GM19324 (cell line): ENCODE results near the gene BRD7.

Experiments
- ATAC-seq: cut with Tn5 transposase; IDR thresholded peaks from one replicate; pipeline ENCODE4 v1.9.1; 2021; ENCODE audit warnings: mild to moderate bottlenecking, moderate library complexity; ENCODE audit not compliant: unreplicated experiment, low FRiP score

The BRD7 gene

DNA sequence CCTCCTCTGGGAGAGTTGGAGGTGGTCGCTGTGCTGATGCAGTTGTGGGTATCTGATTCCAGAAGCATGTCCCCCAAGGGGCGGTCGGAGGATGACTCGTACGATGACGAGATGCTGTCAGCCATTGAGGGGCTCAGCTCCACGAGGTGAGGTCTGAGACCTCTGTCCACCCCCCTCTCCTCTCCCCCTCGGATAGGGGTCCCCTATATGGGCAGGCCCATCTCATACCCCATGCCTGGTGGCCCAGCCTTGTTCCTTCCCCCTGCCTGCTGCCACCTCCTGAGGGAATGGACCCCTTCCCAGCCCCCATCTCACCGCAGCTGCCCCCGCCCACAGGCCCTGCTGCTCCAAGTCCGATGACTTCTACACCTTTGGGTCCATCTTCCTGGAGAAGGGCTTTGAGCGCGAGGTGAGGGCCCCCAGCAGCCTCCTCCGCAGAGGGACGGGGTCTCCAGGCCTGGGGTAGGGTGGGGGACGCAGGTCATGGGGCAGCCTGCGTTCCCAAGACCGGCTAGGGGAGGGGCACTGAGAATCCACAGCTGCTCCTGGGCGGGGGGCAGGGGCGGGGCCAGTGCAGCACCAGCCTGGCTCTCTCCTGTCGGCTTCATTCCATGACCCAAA is 63.2 kb downstream of the BRD7 start:
- ATAC-seq = no peak

DNA sequence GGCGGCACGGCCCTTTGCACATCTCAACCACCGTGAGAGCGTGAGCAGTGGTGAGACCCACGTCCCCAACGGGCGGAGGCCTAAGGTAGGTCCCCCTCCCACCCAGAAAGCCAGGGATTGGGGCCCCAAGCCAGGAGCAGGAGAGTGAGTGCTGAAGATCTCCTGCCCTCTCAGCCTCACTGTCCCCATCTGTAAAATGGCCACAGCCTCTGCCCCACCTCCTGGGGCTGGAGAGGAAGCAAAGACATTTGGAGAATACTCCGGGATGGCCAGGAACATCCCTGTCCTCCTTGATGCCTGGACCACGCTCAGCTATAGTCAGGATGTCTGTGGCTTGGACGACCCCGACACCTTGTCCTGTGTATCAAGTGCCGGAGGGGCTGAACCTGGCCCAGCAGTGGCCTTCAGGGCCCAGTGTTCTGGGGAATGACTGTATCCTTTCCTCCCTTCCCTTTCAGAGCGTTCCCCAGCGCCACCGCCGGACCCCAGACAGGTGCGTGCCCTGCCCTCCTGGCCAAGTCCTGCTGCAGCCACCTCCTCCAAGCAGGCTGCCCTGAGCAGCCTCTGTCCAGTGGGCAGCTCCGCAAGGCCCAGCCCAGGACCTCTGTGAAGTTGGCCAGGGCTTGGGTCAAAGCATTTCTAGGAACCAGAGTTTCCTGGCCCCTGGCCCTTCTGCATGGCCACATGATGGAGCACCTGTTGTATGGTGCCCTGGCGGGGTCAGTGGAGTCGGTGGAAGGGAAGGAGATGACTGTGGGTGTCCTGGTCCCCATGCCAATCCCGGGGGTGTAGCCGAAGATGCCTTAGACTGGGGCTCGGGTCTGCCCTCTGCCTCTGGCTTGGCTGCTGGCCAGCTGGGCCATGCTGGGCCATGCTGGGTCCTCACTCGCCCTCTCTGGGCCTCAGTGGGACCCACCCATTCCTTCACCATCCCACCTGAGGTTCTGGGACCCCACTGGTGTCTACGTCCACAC is 64.0 kb downstream of the BRD7 start:
- no peak for ATAC-seq

DNA sequence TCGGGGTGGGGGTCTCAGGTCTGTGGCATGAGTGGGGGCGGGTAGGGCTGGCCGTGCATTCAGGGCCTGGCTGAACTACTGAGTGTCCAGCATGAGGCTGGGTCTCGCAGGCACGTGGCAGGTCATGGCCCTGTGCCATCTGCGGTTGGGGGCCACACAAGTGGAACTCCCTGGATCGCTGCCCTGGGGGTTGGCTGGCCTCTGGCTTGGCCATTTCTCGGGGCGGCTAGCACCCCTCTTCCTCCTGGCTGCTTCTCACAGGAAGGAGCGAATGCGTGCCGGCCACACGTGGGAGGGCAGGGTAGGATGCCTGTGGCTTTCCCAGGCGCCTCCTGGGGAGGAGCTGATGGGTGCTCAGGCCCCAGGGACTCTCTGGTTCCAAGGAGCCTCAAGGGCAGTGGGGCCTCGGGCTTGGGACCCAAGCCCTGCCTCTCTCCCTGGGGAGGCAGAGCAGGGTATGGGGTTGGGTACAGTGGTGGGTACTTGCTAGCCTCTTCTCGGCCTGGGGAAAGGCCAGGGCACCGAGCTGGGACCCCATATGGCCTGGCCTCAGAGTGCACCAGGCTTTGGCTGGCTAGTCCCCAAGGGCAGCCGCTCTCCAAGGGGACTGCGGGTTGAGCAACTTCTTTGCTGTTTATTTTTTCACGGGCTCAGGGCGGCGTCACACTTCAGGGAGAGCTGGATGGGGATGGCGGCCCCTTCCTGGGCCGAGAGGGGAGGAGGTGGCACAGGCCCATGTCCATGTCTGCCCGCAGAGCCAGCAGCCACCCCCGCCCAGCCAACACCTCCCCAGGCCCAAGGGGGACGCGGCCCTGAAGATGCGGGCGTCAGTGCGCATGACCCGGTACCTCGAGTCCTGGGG is 65.0 kb downstream of the BRD7 start:
- no peak for ATAC-seq

DNA sequence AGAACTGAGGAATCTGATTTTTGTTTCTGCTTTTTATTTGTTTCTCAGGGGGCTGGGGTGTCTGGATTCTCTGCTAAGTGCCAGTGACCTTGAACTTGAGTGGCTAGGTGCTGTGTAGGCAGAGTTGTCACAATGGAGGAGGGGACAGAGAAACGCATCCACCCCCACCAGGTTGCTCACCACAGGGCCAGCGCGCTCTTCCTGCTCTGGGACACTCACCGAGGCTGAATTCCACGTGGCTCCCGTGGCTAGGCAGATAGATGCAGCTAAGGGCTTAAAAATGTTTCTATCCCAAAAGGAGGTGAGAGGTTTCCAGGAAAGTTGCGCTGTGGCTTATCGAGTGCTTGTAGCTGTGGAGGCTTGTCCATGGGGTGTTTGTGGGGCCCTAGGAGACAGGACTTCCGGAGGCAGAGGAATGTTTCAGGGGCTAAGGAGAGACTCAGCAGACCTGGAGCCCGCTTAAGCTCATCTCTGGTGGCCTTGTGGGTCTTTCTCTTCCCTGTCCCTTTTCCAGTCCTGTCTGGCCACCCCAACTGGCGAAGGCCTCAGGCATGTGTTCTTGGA is 65.7 kb downstream of the BRD7 start:
- no peak for ATAC-seq

DNA sequence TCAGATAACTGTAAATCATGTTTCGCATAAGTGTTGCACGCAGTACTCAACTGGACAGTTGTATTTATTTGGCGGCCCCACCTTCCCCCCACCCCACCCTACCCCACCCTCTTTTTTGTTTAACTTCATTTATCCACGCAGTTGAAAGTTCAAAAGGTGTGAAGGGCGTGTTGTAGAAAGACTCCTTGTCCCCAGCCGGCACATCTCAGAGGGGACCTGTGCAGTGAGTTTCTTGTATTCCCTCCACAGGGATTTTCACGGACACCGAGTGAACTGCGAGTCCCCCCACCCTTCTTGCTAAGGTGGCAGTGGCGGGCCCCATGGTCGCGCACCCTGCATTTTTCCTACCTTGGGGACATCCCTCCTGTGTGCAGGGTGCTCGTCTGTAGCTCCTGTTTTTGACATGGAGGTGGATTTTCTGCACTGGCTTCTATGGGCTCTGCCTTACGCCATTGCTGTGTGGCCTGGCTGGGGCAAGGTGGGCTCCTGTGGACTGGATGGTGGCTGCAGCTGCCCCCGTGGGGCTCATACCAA is 66.2 kb downstream of the BRD7 start:
- ATAC-seq = no peak

DNA sequence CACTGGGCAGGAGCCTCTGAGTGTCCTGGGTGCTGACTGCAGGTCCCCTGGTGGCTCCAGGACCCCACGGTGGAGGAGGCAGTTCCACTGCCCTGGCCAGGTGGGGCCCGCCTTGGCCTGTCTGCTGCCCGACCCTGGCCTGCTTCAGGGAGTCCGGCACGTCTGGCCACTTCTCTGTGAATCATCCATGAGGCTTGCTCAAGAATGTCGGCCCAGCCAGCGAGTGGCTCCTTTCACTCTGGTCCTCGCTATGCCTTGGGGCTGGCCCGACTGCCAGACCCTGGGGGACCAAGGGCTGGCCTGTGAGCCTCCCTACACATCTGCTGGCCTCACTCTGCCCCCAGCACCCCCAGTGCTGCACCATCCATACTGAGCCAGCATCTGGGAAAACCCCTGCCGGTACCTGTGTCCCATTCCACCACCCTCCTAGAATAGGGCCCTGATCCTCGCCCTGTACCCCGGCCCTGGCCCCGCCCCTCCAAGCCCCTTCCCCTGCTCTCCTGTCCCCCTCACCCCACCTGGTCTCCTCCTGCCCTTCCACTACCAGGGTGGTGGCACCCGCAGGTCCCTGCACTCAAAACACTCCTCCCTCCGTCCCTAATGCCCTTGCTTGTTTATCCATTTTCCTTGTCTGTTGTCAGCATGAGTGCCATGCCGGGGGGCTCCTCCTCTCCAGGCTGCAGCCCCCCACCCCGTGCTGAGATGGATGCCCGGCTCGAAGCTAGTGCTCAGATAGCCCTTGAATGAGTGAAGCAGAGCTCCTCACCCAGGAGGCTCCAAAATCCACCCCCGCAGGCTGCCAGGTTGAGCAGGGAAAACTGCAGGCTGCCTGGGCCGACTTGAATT is 66.9 kb downstream of the BRD7 start:
- ATAC-seq = no peak

DNA sequence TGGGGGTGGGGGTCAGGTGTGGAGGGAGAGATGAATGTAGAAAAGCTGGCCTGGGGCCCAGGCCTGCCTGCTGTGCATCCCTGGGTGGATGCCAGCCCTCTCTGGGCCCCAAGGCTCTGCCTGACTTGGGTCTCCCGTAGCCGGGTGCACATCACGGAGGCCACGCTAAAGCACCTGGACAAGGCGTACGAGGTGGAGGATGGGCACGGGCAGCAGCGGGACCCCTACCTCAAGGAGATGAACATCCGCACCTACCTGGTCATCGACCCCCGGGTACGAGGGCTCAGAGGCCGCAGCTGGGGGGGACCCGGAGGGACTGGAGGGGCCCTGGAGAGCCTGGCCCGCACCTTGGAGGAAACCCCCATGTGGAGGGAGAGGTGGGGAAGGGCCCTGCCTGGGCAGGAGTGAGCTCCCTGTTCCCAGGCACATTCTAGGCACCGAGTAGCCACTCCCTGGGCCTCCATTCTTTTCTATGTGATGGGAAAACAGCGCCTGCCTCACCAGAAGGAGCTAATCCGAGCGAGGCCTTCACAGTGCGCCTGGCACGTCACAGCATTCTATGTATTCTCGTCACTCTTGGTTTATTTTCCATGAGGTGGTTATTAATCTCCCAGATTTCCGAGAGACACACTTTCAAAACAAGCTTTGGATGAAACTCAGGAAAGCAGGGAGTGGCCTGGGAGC is 67.7 kb downstream of the BRD7 start:
- ATAC-seq = no peak

DNA sequence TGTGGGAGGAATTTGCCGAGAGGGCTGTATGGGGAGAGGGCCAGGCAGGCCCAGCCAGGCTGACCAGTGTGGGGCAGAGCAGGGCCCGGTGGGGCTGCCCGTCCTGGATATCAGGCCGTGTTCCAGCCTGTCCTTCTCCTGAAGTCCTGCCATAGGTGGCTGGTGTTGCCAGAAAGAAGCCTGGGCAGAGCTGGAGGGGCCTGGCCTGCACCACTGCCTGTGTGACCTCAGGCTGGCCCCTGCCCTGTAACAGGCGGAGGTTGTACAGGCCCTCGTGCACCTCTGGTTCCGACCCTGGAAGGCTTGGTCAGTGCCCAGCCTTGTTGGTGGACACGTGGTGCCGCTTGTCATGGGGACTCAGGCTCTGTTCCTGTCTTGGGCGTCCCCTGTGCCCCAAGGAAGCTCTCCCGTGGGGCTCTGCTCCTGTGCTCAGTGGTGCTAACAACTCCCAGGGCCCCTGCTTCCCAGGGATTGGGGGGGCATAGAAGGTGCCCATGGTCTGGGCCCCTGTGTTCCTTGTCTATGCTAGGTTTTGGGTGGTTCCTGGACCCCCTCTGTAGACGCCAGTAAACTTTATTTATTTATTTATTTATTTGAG is 69.2 kb downstream of the BRD7 start:
- no peak for ATAC-seq

DNA sequence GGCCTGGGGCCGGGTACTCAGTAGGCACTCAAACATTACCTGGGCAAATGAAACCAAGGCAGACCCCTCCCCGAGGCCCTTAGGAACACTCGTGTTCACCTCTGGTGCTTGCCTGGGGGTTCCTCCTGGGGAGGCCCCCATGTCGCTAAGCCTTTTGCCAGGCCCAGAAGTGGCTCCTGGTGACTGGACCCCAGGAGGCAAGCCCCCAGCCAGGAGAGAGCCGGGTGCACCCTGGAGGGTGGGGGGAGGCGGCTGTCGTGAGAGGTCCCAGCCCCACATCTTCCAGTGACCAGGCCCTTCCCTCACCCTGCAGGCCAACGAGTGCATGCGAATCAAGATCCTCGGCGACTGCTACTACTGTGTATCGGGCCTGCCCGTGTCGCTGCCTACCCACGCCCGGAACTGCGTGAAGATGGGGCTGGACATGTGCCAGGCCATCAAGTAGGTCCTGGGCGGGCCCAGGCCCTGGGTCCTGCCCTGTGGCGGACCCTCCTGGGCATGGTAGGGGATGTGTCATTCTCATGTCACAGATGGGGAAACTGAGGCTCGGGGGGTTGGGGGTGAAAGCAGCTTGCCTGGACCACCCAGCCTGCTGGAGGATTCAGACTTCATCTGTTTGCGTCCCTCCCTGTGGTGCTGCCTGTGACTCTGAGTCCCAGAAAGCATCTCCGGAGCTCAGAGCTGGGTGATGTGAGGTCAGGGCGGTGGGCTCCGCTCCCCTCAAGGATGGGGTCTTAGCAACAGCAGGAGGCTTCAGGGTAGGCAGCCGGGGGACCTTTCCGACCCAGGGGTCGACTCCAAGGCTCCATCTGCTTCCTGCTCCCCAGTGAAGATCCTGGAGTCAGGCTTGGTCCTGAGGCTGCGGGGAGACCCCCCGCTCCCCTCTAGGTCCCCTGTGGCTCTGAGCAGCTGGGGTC is 69.9 kb downstream of the BRD7 start:
- ATAC-seq = no peak

DNA sequence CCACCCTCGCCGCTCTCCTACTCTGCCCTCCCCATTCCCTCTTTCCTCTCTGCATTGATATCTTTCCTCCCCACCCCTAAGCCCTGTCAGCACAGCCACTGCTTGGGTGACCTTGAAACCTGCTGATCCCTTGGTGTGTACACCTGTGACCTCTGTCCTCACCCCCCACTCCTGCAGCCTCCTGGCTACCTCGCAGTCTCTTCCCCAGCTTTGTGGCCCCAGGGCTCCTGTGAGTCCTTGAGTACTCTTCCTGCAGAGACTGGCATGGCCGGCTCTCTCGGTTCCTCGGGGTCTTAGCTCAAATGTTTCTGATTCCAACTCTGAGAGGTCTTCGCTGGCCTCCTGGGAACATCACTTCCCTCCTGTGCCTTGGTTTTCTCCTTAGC is 70.7 kb downstream of the BRD7 start:
- ATAC-seq = no peak

DNA sequence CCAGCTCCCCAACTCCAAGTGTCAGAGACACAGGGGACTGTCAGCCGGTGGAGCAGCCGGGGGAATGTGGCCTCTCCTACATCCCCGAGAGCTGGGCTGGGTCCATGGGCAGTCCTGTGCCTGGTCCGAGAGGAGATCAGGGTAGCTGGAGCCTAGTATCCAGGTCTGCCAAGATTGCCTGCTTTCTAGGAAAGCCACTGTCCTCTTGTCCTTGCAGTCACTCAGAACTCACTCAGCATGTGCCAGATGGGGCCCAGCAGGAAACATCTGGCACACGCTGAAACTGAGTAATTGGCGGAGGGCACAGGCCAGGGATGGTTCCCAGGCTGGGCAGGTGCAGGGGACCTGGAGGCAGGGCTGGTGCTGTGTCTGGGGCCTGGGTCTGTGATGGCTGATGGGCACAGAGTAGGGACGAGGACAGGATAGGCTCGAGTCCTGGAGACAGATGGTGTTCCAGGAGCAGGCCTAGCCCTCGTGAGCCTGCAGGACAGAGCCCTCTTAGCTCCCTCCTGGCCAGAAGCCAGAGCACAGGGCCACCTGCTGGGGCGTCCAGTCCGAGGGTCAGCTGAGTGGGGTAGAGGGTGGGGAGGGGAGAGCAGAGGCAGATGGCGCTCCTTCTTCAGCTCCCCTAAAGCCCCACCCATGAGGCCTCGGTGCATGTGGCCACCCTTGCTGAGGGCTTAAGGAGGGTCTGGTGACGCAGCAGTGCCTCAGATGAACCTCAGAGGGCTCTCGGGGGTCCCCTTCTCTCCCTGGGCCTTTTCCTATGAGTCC is 71.3 kb downstream of the BRD7 start:
- no peak for ATAC-seq

DNA sequence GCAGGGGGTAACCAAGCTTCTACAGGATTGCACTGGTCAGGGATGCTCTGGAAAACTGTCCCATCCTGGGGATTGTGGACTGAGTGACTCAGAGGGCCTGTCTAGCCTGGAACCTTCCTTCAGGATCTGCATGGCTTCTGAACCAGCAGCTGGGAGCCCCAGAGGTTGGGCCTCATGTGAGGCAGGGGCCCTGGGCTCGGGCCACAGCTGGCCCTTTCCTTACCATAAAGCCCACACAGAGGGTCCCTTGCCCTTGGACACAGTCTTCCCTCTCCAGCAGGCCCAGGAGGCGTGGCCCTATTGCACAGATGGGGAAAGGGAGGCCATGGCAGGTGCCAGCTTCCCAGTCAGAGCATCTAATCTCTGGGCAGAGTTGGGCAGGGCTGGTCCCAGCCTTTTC is 72.0 kb downstream of the BRD7 start:
- ATAC-seq = no peak

DNA sequence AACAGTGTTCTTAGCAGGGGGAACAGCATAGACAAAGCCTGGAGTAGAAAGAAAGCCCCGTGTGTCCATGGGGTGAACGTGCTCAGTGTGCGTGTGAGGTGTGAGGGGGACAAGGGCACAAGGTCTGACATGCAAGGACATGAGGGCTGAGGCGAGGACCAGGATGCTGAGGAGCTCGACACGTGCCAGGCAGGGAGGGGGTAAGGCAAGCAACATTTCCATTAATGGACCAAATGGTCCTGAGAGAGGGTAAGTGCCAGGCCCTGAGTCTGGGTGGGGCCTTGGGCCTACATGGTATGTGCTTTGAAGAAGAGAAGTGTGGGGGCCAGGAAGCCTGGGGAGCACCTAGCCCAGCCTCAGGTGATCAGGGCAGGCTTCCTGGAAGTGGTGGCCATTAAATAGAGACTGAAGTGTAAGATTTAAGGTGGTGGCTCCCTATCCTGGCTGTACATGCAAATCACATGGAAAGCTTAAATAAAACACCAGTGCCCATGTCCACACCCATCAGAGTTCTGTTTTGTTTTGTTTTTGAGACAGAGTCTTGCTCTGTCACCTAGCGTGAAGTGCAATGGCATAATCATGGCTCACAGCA is 73.2 kb downstream of the BRD7 start:
- ATAC-seq = no peak

DNA sequence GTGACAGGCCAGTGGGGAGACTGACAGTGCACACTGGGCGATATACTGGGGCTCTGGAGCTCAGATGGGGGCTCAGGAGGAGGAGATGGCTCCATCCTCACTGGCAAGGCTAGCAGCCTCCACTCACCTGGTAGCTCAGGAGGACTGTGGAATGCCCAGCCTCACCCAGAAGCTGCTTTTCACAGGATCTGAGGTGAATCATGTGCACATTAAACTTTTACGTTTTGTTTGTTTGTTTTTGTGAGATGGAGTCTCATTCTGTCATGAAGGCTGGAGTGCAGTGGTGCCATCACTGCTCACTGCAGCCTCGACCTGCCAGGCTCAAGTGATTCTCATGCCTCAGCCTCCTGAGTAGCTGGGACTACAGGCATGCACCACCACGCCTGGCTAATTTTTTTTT is 73.8 kb downstream of the BRD7 start:
- ATAC-seq = no peak

DNA sequence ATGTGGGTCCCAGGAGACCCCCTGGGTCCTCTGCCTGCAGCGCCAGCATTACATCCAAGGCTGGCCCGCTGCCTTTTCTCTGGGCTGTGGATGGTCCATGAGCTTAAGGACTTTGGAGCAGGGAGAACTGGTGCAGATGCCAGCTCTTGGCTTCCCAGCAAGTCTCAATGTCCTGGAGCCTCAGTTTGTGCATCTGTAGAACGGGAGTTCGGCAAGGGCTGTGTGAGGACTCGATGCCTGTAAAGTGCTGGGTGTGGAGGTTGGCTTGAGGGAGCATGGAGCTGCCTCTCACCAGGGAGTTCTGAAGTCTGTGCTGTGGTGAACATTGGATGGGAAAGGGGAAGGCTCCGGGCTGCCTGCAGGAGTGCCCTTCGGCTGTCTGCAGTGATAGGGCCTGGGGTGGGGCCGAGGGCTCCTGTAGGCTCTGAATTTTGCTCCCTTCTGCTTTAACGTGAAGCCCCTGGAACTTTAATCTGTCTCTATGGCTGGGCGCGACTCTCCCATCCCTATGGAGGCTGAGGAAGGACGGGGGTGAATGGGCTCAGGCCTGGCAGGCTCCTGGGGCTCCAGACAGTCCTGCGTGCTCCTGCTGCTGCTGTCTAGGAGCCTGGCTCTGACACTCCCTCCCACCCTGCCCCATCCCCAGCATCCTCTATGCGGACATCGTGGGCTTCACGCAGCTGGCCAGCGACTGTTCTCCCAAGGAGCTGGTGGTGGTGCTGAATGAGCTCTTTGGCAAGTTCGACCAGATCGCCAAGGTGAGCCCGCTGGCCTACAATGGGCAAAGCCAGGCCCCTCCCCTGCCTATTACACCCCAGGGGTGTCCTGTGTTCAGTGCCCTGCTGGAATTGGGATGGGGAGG is 74.6 kb downstream of the BRD7 start:
- no peak for ATAC-seq
